CD4-positive, alpha-beta T cell treated with Interleukin-2 at 100 ng/mL for 4 hours (primary cell): ENCODE data around the gene RYR2.
"Not testable (repeated sequence)": the region's sequence is repeated elsewhere in the genome, so short reads cannot be mapped to it uniquely, and the experiment has no call there.

Source experiments
- DNase-seq: peaks from one replicate; pipeline ENCODE4 v3.0.0-alpha.2; 2020; ENCODE audit warnings: low spot score

Gene RYR2

DNA sequence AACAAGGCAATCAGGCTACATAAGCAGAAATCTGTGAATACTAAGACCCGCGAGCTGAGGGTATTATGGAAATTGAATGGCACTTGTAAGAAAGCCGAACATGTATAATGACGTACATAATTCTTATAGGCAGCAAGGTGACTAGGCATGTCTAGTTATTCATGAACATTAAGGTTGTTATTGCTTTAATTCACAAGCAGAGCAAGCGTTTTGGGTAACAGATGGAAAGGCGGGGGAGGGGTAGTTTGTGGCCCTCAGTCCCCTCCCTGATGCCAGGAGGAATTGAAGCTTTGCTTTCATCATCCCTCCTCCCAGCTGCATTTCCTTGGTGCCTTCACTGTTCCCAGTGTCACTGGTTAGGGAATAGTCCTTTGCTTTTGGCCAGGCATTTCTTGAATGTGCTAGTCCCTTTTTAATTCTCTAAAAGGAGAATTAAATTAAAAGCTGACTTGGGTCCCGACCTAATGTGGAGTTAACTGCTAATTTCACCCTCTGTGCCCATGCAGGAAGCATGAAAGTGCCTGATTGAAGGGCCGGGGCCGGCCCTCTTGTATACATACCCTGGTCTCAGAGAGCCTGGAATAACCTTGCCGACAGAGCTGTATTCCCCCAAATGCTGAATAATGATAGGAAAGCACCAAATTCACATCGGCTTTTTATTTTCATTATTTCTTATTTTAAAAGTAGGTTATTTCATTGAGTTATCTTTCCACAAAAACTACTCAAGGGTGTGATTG lies 42.5 kb downstream of the RYR2 start:
- DNase-seq, result no peak

DNA sequence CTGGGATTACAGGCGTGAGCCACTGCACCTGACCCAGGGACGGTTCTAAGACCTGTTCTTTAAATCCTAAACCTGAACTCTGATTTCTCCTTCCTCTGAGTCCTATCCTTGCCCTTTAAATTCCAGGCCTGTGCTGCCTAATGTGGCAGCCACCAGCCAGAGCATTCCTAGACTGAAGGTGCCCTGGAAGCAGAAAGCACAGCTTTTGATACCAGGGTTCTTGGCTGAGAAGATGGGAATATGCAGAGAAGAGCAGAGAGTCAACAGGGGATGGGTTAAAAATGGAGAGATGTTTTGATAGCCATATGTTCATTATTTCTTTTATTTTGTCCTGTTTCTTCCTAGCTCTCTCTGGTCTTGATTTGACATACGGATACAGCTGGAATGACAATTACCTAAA lies 49.7 kb downstream of the RYR2 start:
- no peak for DNase-seq

GRCh38 chr1:237093691-237094090 lies 51.7 kb downstream of the RYR2 start:
- DNase-seq, result no peak

DNA sequence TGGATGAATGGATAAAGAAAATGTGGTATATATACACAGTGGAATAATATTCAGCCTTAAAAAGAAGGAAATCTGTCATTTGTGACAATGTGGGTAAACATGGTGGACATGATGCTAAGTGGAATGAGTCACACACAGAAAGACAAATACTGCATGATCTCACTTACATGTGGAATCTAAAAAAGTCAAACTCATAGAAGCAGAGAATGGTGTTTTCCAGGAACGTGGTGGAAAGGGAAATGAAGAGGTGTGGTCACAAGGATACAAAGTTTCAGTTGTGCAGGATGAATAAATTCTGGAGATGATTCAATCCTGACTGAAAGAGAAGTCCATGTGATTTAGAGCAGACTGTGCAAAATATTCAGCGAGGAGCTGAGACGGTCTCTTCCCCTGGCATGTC lies 56.6 kb downstream of the RYR2 start:
- DNase-seq, result no peak

GRCh38 chr1:237103021-237103420 lies 61.0 kb downstream of the RYR2 start:
- no peak for DNase-seq

DNA sequence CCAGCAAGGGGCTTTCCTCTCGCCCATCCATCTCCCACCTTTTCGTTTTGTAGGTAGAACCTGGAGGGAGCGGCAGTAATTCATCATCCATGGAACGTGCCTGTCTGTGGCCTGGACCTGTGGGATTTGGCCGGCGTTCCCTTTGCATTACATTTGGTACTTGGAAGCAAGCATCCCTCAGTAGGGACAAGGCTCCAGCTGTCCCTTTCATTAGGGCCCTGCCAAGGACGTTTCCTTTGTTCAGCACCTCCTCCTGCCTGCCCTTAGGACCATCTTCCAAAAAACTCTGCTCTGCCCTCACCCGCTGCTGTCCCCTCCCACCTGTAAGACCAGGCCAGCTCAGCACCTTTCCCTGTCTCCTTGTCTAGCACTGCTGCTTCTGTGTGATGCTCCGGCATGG lies 62.1 kb downstream of the RYR2 start:
- no peak for DNase-seq

- DNase-seq, result no peak
These were observed 63.8 kb downstream of the RYR2 start for GRCh38 chr1:237105826-237106225.

GRCh38 chr1:237108297-237109040 lies 66.5 kb downstream of the RYR2 start:
- DNase-seq, result no peak

- no peak for DNase-seq
These were observed 69.8 kb downstream of the RYR2 start for GRCh38 chr1:237111807-237112206.

GRCh38 chr1:237112663-237113062 lies 70.7 kb downstream of the RYR2 start:
- DNase-seq, result no peak

GRCh38 chr1:237115035-237115434 lies 73.1 kb downstream of the RYR2 start:
- DNase-seq, result no peak

GRCh38 chr1:237119091-237119490 lies 77.1 kb downstream of the RYR2 start:
- no peak for DNase-seq

DNA sequence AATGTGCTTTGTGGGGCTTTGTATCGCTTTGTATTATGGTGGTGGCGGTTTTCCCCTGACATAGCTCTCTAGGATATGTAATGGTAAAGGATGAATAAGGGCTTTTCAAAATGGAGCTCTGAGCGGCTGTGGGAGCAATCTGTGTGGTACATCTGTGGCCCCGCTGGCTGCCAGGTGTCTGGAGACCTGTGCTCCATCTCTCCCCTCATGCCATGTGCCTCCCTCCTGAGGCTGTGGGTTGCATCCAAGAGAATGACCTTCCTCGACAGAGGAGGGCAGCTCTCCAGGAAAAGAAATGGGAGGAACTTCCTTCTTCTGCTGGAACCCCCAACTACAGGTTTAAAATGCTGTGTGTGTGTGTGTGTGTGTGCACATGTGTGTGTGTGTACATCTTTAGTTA lies 78.7 kb downstream of the RYR2 start:
- DNase-seq, result no peak

DNA sequence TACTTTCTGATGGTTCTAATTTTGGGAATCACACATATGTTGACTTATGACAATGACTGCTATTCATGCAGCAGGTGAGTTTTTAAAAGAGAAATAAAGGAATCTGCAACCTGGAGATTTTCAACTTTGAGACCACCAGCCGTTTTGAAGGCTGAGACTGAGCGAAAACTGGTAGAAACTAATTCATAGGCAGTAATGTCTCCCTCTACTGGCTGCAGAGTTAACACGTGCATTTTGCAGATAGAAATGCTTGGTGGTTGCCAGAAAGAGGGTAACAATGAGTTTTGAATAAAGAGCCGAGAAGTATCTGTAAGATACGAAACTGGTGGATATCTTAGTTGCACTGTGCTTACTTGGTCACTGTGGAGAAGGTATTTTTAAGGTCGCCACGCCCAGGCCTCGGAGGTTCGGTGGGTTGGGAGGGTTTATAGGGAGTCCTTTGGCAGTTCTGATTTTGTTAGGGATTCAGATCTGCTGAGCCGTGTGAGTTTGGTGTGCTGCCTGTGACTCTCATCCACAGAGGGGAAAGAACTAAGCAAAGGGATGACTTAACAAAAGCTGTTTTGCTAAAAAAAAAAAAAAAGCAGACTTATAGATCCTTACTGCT lies 83.0 kb downstream of the RYR2 start:
- no peak for DNase-seq

GRCh38 chr1:237126180-237126579 lies 84.2 kb downstream of the RYR2 start:
- DNase-seq, result no peak

DNA sequence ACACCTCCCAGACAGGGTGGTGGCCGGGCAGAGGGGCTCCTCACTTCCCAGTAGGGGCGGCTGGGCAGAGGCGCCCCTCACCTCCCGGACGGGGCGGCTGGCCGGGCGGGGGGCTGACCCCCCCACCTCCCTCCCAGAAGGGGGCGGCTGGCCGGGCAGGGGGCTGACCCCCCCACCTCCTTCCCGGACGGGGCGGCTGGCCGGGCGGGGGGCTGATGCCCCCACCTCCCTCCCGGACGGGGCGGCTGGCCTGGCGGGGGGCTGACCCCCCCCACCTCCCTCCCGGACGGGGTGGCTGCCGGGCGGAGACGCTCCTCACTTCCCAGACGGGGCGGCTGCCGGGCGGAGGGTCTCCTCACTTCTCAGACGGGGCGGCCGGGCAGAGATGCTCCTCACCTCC lies 85.3 kb downstream of the RYR2 start:
- not testable (repeated sequence) for DNase-seq

GRCh38 chr1:237133921-237134320 lies 91.9 kb downstream of the RYR2 start:
- no peak for DNase-seq

GRCh38 chr1:237134929-237135328 lies 92.9 kb downstream of the RYR2 start:
- no peak for DNase-seq

DNA sequence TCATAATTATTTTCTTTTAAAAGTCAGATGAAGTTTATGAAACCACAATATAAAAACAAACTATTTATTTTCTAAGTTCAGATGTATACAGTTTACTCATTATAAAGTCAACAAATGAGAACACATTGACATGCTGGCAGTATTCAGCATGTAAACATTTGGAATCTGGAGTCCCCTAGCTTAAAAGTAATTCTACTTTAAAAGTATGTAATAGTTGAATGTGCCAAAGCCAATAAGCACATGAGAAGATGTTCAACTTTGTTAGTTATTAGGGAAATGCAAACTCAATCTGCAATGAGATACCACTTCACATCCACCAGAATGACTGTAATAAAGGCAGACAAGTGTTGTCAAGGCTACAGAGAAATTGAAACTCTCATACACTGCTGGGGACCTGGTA lies 96.6 kb downstream of the RYR2 start:
- DNase-seq, result no peak

DNA sequence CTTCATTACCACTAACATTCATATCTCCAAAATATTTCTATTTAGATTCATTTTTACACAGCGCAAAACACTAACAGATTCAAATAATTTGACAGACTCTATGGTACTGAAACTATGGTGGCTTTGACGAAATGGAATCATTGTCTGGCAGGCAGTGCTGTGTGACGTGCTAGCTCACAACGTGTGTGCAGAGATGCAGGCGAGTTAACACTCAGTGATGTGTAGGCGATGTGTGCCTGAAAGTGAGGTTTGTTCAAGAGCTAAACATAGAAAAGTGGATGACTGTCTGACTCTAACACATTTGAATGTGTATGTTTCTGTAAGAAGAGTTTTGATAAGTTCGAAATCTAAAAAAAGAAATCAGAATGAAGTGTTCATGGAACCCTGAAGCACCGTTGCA lies 97.7 kb downstream of the RYR2 start:
- no peak for DNase-seq

- DNase-seq, result no peak
These were observed 99.0 kb downstream of the RYR2 start for GRCh38 chr1:237140986-237141385.

GRCh38 chr1:237141502-237141901 lies 99.5 kb downstream of the RYR2 start:
- DNase-seq, result no peak

GRCh38 chr1:237145379-237146135 lies 103.6 kb downstream of the RYR2 start:
- no peak for DNase-seq
